Ishikawa (cell line): ENCODE measurements around the gene SLC29A2.

Experiments used
- NFIC ChIP-seq: IDR thresholded peaks from 2 replicates; pipeline ENCODE4 v1.6.1; 2012
- TEAD4 ChIP-seq: IDR thresholded peaks from 2 replicates; pipeline ENCODE4 v1.6.1; 2012

GRCh38 chr11:66361502-66361941 lies 10.0 kb downstream of the SLC29A2 start:
- TF ChIP-seq TEAD4 (no peak), NFIC (no peak)
